Breast epithelium (tissue), 4 donors: ENCODE results near the gene SLC30A1. TPM values are rescaled to one million over a fixed set of nuclear protein-coding genes. Genes with fewer than 3 reads are reported as not detected.

Experiments
- DNase-seq, 2 donors: peaks; one replicate each; pipeline ENCODE4 v3.0.0-alpha.2; 2019; ENCODE audit warnings: low spot score in 2 of 2
- H3K27ac ChIP-seq, 2 donors: fragments of 200-600 bp; sonication (generic) in 1 of 2; one replicate each; pipeline ENCODE4 v1.5.1; 2016 to 2019; ENCODE audit warnings: mild to moderate bottlenecking in 1 of 2
- H3K27me3 ChIP-seq, 2 donors: fragments of 200-600 bp; sonication (generic) in 1 of 2; one replicate each; pipeline versions ENCODE4 v1.5.1 to v1.6.0; 2017 to 2019; ENCODE audit warnings: control low read depth in 1 of 2, mild to moderate bottlenecking in 1 of 2
- H3K36me3 ChIP-seq: fragments of 200-600 bp; one replicate; pipeline ENCODE4 v1.5.1; 2019
- H3K4me1 ChIP-seq, 2 donors: fragments of 200-600 bp; sonication (generic); one replicate each; pipeline ENCODE4 v1.5.1; 2016 to 2019; ENCODE audit warnings: control low read depth in 1 of 2
- H3K4me3 ChIP-seq, 3 donors: fragments of 200-600 bp; sonication (generic); 1 replicate in 2 of 3; 2 replicates in 1 of 3; pipeline ENCODE4 v1.5.1; 2016 to 2019; ENCODE audit warnings: mild to moderate bottlenecking in 3 of 3, moderate library complexity in 2 of 3
- H3K9me3 ChIP-seq, 2 donors: fragments of 200-600 bp; sonication (generic) in 1 of 2; one replicate each; pipeline ENCODE4 v1.5.1; 2016 to 2019; ENCODE audit warnings: control low read depth in 1 of 2
- POLR2A ChIP-seq: fragments of 450-650 bp; IDR thresholded peaks from one replicate; pipeline ENCODE4 v1.6.1; 2016; ENCODE audit warnings: antibody characterized with exemption, mild to moderate bottlenecking, moderate library complexity
- POLR2AphosphoS5 ChIP-seq, 3 donors: sonication (generic); formaldehyde crosslinking; IDR thresholded peaks; one replicate each; pipeline ENCODE4 v1.6.1; 2017; ENCODE audit warnings: antibody characterized with exemption in 3 of 3
- intact Hi-C: fragments of 100-400 bp; cut with DNase I; formaldehyde crosslinking; loops from one replicate; pipeline ENCODE4 v1.15.1; 2023; ENCODE audit warnings: low total_unique reads
- total RNA-seq, 3 donors: library from RNA; depleted of rRNA; stranded (reverse); fragments of >200 nt; gene quantifications; one replicate each; pipeline ENCODE4 v1.1.0, GENCODE V29; 2016
- TF ChIP-seq, protein P1 (sequence below), 3 donors: fragments of 450-650 bp; IDR thresholded peaks; one replicate each; pipeline ENCODE4 v1.5.1; 2016 to 2017; ENCODE audit warnings: antibody characterized with exemption in 3 of 3, mild to moderate bottlenecking in 3 of 3, moderate library complexity in 3 of 3

SLC30A1 gene
- total RNA-seq, 3 donors from 2014 or later = 16.1 to 21.2 (median 16.3) TPM

DNA sequence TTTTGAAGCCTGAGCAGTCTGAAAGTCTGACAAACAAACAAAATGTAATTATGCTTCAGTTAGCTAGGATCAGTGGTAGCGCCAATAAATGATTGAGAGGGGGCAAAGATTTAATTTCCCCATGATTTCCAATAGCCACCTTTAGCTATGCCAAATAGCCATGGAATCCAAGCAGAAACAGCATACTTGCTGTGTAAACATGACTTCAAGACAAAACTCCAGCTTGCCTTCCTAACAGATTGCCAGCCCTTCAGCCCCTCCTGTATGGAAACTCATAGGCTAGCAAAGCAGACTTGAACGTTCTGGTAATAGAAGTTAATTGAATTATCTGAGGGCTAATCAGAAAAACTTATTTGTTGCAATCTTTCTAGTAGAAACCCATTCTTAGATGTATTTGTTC is 25.6 kb upstream of the SLC30A1 start:
- Histone ChIP-seq H3K4me3 (no peak overlapping the region), H3K27ac (no peak overlapping the region), H3K9me3 (no peaks in the 10 kb centered on the region), H3K36me3 (no peaks in the 10 kb centered on the region), H3K27me3 (no peaks in the 10 kb centered on the region), H3K4me1 (peaks cover 0 to 9% of the 10 kb centered on the region in 2 donors)
- TF ChIP-seq POLR2AphosphoS5 (IDR thresholded peaks at IDR 0.05) = no peak
- TF ChIP-seq POLR2A = no peak
- TF ChIP-seq, protein P1, sequence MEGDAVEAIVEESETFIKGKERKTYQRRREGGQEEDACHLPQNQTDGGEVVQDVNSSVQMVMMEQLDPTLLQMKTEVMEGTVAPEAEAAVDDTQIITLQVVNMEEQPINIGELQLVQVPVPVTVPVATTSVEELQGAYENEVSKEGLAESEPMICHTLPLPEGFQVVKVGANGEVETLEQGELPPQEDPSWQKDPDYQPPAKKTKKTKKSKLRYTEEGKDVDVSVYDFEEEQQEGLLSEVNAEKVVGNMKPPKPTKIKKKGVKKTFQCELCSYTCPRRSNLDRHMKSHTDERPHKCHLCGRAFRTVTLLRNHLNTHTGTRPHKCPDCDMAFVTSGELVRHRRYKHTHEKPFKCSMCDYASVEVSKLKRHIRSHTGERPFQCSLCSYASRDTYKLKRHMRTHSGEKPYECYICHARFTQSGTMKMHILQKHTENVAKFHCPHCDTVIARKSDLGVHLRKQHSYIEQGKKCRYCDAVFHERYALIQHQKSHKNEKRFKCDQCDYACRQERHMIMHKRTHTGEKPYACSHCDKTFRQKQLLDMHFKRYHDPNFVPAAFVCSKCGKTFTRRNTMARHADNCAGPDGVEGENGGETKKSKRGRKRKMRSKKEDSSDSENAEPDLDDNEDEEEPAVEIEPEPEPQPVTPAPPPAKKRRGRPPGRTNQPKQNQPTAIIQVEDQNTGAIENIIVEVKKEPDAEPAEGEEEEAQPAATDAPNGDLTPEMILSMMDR (IDR thresholded peaks at IDR 0.05) = no peak
- intact Hi-C loops = no loop called here
- no peak for DNase-seq

DNA sequence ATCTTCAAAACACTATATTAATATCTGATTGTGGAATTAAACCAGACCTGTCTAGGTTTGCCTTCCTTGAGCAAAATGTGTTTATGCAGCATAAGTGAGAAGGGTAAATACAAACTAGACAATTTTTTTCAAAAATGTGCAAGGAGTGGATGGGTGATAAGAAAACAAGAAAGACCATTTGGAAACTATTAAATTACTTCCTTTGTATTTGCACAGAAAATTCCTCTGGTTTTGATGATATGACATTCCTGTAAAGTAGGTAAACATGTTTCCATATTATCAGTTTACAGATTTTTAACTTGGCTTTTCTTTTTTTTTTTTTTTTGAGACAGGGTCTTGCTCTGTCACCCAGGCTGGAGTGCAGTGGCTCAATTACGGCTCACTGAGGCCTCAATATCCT is 24.8 kb upstream of the SLC30A1 start:
- no peaks in the 10 kb centered on the region for H3K36me3 ChIP-seq
- no peaks in the 10 kb centered on the region for H3K27me3 ChIP-seq
- intact Hi-C loops = no loop called here
- H3K4me1 ChIP-seq = peaks cover 0 to 9% of the 10 kb centered on the region in 2 donors
- TF ChIP-seq, protein P1 (IDR thresholded peaks at IDR 0.05) = no peak
- no peak for TF ChIP-seq POLR2AphosphoS5 (IDR thresholded peaks at IDR 0.05)
- no peak for TF ChIP-seq POLR2A
- DNase-seq = no peak
- H3K9me3 ChIP-seq = no peaks in the 10 kb centered on the region
- no peak overlapping the region for H3K4me3 ChIP-seq
- no peak overlapping the region for H3K27ac ChIP-seq

DNA sequence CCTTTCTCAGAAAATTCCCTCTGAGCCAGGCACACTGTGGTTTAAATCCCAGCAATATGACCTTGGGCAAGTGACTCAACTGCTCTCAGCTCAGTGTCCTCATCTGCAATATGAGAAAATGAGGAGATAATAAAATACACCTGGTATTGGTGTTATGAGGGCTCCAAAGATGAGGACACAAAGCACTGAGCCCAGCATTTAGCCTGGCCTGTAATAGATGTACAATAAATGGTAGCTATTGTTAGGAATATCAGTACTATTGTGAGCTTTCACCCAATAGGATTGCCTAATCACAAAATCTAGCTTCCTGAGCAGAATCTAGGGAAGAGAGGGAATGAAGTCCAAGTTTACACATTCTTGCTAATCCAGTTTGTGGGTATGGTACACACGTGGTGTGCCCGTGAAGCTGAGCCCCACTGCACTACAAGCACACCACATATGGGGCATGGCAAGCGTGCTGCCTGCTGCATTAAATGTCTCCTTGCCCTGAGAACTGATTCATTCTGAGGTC is 24.3 kb upstream of the SLC30A1 start:
- TF ChIP-seq, protein P1 (IDR thresholded peaks at IDR 0.05) = no peak
- TF ChIP-seq POLR2A (no peak), POLR2AphosphoS5 (IDR thresholded peaks at IDR 0.05) (no peak)

DNA sequence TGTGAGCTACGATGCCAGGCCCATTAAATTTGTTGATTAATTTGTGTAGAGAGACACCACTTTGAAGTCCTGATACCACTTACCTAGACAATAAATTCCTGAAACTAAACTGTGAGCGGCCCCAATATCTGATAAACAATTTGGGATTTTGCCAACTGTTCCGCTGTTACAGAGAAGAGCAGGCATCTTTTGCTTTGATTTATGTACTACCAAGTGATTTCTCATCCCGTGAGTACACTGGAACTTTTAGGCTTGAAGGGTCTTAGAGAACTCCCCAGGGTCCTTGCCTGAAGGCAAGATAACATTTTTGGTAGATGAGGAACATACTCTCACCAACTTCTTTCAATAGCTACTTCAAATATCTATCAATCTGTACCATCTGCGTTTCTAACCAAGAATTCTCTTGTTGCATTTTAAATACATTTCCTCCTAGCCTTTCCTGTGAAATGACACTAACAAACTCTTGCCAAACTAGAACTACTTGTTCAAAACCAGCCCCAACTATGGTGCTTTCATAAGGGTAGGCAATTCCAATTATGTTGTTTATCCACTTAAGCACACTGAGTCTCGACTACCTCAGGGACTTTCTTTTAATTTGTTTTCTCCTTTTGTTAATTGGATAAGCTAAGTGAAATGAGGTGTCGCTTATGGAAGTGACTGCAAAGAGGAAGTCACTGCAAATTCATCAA is 23.2 kb upstream of the SLC30A1 start:
- DNase-seq = no peak
- no peaks in the 10 kb centered on the region for H3K9me3 ChIP-seq
- intact Hi-C loops = no loop called here
- H3K4me3 ChIP-seq = no peak overlapping the region
- TF ChIP-seq POLR2A (no peak), POLR2AphosphoS5 (IDR thresholded peaks at IDR 0.05) (no peak)
- TF ChIP-seq, protein P1 (IDR thresholded peaks at IDR 0.05) = no peak
- peaks cover 0 to 9% of the 10 kb centered on the region in 2 donors for H3K4me1 ChIP-seq
- peak overlapping the region; percentile 56 for H3K27ac ChIP-seq
- H3K27me3 ChIP-seq = no peaks in the 10 kb centered on the region
- H3K36me3 ChIP-seq = no peaks in the 10 kb centered on the region

More for the DNA sequence above, 24.3 kb upstream of the SLC30A1 start:
- Histone ChIP-seq H3K27me3 (no peaks in the 10 kb centered on the region), H3K4me1 (peaks cover 0 to 9% of the 10 kb centered on the region in 2 donors), H3K36me3 (no peaks in the 10 kb centered on the region), H3K9me3 (no peaks in the 10 kb centered on the region), H3K4me3 (no peak overlapping the region), H3K27ac (peak overlapping the region in 1 of 2 donors; percentile 43)
- intact Hi-C loops = no loop called here
- no peak for DNase-seq

DNA sequence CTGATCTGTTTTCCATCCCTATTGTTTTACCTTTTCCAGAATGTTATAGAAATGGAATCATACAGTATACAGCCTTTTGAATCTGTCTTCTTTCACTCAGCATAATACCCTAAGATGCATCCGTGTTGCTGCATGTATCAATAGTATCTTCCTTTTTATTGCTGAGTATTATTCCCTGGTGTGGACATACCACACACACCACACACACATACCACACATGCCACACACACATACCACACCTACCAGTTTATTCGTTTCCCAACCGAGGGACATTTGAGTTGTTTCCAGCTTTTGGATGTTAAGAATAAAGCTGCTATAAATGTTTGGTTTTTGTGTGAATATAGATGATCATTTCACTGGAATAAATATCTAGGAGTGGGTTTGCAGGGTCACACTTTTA is 22.2 kb upstream of the SLC30A1 start:
- Histone ChIP-seq H3K27ac (no peak overlapping the region), H3K27me3 (no peaks in the 10 kb centered on the region), H3K36me3 (no peaks in the 10 kb centered on the region), H3K4me3 (no peak overlapping the region), H3K4me1 (peaks cover 0 to 9% of the 10 kb centered on the region in 2 donors), H3K9me3 (no peaks in the 10 kb centered on the region)
- intact Hi-C loops = no loop called here
- no peak for DNase-seq
- TF ChIP-seq POLR2A = no peak
- TF ChIP-seq, protein P1 (IDR thresholded peaks at IDR 0.05) = no peak
- no peak for TF ChIP-seq POLR2AphosphoS5 (IDR thresholded peaks at IDR 0.05)
